GM19023 (cell line): ENCODE data around the gene HSFY1.
"Not testable (repeated sequence)": the region's sequence is repeated elsewhere in the genome, so short reads cannot be mapped to it uniquely, and the experiment has no call there.

Experiments
- ATAC-seq: cut with Tn5 transposase; IDR thresholded peaks from one replicate; pipeline ENCODE4 v1.9.1; 2021; ENCODE audit warnings: mild to moderate bottlenecking, moderate library complexity; ENCODE audit not compliant: unreplicated experiment

The HSFY1 gene, protein sequence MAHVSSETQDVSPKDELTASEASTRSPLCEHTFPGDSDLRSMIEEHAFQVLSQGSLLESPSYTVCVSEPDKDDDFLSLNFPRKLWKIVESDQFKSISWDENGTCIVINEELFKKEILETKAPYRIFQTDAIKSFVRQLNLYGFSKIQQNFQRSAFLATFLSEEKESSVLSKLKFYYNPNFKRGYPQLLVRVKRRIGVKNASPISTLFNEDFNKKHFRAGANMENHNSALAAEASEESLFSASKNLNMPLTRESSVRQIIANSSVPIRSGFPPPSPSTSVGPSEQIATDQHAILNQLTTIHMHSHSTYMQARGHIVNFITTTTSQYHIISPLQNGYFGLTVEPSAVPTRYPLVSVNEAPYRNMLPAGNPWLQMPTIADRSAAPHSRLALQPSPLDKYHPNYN

DNA sequence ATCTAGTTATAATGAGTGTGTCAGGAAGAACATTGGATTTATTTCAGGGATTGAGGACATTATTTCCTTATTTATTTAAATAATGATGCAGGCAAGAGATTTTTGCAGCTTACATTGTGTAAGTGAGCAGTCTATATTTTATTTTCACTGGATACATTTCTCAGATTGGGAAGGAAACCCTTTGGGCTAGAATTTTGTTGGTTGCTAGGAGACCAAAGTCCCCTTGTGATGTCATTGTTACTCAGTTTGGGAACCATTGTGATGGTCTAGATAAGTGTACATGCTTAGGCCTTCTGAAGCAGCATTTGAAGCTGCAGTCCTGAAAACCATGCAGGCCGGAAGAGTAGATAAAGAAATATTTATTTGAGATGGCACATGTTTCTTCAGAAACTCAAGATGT is at the start of gene HSFY1:
TSS of gene HSFY1 (plus strand) at position 301 of the 400 bp plus-strand sequence. CDS start at position 369, 68 bp downstream.
- not testable (repeated sequence) for ATAC-seq

DNA sequence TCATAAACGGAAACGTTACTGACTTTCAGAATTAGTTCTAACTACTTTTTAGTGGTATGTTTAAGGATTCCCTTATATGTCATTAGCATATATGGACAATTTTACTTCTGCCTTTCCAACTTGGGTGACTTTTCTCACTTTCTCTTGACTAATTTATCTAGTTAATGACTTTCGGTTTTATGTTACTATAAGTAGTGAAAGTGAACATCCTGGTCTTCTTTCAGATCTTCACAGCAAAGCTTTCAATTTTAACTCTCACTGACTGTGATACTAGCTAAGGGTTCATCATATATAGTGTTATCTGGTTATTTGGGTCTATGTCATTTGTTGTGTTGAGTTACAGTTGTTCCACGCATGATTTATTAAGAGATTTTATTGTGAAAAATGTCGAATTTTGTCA is 42.3 kb upstream of the HSFY1 start:
- ATAC-seq = not testable (repeated sequence)

DNA sequence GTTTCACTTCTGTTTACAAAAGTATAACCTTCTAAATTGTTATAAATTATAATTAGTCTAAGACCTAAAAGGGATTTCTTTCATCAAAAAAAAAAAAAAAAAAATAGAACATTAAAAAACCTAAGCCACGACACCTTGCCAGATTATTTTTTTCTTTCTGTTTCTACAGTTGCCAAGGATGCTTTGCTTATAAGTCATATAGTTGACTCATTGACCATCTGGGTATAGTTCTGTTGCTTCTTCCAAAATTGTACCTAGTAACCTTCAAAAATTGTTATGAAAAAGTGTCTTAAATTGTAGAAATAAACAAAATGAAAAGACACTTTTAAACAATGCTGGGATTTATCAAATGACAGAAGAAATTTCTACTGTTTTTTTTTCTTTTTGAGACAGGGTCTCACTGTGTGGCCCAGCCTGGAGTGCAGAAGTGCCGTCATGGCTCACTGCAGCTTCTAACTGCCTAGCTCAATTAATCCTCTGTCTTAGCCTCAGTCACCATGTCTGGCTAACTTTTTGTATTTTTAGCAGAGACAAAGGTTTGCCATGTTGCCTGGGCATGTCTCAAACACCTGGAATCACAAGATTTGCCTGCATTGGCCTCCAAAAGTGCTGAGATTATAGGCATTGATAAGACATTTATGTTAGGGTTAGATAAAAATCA is 15.4 kb upstream of the HSFY1 start:
- not testable (repeated sequence) for ATAC-seq

DNA sequence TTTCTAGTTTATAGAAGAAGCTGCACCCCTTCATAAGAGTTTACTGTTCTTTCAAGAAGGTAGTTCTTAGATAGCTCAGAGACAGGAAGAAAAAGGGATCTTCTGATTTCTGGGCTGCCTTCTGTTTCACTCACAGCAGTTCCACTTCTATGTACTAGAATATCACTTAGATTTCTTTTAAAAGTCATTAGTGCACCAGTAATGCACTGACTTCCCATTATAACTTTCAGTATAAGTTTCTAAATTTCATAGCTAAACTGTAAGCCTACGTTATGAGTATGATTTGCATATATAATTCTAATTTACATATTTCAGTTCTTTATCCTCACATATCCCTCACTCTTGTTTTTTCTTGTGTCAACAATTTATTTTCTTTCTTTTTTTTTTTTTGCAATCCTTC is 7.6 kb upstream of the HSFY1 start:
- not testable (repeated sequence) for ATAC-seq

DNA sequence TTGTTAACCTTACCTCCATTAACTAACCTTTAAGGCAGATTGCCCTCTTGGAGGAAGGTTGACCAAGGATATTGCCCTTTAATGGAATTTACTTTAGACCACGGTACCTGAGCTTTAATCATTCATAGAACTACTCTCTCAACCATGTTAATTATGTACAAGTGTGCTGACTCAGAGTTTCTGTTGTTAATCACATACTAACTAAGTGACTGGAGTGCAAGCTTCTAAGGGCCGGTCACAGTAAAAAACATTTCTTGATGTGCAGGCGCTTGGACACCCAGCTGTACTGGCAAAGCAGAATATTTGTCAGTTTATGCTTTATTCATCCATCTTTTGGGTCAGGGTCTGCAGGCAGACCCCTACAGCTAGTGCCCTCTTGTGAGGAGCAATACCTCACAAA is 6.6 kb downstream of the HSFY1 start:
- not testable (repeated sequence) for ATAC-seq

DNA sequence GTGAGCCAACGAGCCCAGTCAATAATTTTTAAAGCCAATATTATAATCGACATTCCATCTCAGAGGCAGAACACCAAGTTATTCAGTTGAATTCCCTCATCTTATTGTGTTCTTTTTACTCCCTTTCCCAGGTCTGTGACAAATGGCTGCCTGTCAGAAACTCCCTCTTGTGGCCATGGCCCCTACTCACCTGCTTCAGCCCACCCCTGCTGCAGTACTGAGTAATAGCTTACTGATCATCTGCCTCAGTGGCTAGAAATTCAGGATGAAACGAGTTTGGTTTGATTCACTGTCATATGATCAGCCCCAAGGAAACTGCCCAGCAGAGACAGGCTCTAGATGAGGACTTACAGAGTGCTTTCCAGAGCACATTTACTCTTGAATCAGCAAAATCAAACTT is 19.4 kb downstream of the HSFY1 start:
- not testable (repeated sequence) for ATAC-seq
